ENCODE measurements around the gene CUBN.

Gene CUBN

DNA sequence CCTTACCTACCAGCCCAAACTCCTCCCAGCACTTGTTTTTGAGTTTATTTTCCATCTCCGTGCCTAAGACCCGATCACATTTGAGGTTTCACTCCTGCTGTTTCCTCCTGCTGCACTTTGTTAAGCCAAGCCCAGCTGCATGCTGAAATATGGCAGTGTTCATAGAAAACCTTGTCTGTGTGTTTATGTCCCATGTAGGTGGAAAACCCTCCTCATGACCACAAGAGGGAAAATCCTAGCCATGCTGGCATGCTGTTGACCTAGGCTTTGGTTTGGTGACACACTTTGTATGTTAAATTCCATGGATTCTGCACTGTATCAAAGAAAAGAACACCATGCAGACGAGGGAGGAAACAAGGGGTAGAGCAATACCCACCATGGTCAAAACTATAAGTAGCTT lies 154.4 kb downstream of the CUBN start:
- DNase-seq = no peak

DNA sequence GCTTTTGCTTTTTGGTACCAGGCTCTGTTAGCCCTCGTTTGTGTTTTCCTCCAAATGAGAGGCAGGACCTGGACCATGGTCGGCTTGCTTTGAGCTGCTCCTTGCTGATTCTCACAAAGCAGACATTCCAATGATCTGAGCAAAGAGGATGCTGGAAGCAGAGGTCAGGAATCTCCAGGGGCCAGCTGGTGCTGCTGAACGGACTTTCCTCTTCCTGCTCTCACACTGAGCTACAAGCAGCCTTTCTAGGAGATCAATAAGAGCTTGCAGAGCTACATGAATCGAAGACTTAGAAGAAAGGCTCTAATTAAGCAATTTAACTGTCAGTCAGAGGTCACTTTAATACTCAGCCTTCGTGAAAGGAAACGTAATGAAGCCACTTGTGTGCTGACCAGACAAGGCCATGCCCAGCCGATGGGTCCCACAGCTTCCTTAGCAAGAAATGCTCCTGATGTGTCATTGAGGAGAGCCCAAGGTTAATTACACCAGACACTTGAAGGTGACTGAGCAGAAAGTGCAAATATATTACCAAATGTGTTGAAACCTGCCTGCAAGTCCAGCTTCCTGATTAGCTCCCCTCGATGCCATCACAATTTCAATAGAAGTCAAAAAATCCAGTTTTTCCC lies 161.1 kb downstream of the CUBN start:
- no peak for DNase-seq

DNA sequence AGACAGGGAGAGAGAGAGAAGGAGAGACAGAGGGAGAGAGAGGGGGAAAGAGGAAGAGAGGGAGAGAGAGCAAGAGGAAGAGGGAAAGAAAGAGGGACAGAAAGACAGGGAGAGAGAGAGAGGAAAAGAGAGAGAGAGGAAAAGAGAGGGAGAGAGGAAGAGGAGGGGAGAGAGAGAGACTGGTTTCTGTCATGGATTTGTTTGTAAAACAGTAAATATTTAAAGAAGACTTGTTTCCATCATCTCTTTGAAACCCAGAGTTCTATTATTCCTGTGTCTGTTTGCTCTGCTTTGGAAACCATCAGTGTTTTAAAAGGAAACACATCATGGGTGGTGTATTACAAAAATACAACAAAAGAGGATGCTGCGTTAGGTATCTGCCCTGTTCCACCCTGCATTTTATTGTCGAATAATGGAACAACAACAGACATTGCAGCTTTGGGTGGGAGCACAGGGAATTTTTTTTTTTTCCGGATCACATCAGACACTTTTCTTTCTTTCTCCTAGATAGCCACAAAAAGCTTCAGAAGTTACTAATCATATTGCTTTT lies 161.7 kb downstream of the CUBN start:
- no peak for DNase-seq

DNA sequence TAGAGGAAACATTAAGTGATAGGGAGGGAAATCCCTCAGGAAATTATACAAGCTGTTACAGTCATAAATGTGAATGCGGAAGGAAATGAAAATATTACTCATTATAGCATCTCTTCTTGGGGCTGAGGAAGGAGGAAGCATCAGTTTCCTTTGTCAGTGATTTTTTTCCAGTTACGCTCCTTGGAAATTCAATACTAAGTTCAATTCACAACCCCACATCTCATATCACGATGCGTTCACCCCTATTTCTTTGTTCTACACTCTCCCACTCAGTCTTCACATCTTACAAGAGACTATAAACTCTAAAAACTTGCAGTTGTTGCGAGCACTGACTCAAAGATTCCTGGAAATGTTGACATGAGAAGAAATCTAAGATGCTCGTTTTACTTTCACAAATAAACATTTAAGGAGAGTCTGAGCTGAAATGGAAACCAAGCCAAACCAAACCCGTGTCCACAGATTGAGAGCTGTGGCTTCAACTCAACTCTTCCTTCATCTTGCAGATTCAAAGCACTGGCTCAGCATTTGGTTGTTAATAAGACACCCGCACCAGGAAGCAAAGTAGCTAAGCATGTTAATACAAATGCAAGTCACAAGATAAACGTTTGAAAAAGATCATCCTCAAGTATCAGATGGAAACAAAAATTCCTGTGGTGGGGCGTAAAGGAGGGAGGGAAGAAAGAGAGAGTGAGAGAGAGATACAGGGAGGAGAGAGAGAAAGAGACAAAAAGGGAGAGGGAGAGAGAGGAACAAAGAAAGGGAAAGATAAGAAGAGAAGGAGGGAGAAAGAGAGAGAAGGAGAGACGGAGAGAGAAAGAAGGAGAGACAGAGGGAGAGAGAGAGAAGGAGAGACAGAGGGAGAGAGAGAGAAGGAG lies 162.4 kb downstream of the CUBN start:
- no peak for DNase-seq

DNA sequence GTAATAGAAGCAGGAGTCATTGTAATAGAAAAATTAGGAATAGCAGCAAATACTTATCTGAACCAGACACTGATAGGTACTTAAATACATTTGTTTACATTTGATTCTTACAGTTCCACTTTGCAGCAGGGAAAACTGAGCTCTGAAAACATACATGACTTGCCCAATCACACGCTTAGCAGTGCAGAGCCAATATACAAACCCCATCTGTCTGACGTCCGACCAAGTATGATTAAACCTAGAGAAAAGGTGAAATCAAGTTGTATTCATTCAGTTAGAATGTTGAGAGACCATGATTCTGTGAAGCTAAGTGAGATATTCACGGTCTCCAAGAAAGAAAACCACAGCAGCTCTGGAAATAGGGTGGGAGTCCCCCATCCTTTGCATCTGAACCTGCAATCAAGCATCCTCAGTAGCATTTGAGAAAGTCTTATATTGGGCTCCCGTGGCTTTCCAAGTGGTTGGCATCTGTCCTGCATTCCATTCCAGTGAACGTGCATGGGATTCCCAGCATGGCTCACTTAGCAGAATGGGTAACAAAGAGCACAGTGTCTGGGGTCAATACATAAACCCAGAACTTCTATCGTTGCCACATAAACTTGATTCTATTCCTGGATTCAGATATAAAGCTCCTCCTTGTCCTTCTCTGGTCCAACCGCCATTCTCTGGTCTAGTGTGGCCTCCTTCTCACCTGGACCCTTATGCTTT lies 163.7 kb downstream of the CUBN start:
- no peak for DNase-seq

DNA sequence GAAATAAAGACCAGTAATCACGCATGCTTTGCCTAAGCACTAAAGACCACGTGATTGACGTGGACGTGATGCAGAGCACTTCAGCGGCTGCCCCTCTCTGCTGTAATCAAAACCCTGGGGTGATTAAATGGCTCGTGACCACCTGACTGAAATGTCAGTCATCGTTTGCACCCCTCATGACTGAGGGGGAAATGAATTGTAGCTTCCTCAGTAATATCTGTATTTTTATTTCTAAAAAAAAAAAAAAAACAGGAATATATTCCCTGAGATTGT lies 164.3 kb downstream of the CUBN start:
- no peak for DNase-seq

DNA sequence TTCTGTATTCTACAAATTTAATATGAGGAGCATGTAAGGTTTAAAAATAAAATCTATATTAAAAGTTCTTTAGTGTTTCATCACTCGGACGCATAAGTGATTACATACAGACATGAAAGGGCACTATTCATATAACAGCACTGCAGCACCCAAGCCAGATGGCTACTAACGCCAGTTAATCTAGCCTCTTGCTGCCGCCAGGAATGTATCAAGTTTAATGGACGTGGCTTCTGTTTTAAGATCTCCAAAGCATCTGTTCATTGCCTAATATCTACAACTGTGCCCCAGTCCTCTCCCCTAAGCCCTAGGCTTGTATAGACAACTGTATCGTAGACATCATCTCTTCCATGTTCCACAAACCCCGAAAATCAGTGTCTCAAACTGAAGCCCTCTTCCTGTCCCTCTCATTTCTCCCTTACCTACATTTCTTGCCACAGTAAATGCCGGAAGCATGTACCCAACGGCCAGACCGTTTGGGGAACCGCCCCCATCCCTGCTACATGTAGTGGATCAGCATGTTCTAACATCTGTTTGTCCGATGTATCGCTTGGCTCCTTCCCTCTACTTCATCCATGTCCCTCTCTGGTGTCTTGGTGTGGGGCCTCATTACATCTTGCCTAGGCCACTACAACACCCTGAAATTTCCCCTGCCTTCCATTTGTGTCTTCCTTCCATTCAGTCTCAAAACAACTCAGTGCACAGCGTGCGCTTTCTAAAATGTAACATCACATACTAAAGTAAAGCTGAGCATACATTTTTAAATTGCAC lies 164.9 kb downstream of the CUBN start:
- no peak for DNase-seq

DNA sequence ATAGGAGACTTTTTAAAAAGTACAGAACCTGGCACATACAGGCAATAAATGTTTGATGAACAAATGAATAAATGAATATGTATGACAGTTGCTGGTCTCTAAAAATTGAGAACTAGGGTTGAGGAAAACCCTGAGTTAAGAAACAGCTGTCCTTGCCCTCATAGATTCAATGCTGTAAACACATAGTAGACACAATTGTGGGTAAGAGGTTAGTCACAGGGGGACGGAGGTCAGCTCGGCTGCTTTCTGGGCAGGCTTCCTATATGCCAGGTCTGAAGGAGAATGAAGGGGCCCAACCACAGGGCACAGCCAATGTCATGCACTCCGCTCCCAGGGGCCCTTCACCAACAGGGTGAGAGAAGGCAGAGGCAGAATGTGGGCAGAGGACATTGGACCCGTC lies 169.1 kb downstream of the CUBN start:
- DNase-seq = no peak

DNA sequence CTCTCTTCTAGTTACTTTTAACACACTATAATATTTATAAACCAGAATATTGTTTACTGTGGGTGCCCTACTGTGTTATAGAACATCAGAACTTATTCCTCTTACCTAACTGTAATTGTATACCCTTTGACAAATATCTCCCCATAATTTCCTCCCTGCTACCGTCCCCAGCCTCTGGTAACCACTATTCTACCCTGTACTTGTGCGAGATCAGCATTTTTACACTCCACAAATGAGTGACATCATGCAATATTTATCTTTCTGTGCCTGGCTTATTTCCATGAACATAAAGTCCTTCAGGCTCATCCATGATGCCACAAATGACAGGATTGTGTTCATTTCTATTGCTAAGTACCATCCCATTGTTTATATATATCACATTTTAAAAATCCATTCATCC lies 172.6 kb downstream of the CUBN start:
- no peak for DNase-seq

DNA sequence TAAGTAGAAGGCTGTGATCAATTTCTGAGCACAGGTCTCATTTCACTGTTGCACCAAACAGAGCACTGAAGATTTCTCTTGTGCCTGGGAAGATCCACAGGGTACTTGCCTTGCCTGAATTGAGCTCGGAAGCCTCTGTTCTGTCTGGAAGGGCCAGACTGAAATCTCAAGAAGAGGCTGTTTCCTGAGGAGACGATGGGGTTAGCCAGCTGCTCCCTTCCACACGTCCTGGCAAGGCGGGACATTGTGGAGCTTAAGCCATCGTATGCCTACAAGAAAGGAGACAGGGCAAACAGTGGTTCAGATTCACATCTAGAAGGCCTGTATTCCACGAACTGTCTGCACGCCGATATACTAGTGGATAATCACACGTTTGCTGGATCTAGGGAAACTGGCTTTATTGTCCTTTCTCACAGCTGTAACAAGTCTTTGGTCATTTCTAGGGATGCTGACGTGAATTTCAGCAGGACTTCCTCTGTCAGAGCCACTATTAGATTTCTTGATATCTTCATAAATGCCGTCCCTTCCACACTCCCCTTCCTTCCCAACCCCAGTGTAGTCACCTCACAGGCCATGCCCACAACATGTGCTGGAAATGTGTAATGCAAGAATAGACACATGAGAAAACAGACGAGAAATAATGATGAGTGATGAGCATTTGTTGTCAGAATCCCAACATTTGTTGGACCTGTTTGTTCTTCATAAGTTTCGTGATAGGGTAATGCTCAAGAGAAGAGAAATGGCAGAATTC lies 175.2 kb downstream of the CUBN start:
- no peak for DNase-seq

DNA sequence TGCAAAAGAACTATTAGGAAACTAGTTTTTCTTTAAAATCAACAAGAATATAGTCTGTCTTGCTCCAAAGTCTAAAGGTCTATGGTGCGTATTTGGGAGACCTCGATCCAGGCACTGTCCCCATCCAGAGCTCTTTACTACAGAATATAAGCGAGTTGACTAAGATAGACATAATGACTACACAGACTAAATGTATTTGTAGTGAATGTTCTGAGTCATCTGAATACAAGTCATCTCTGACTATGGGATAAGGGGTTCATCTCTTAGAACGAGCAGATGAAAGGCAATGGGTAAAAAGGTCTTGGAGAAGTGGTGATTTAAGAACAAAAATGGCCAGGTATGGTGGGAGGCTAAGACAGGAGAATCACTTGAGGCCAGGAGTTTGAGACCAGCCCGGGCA lies 176.3 kb downstream of the CUBN start:
- no peak for DNase-seq

DNA sequence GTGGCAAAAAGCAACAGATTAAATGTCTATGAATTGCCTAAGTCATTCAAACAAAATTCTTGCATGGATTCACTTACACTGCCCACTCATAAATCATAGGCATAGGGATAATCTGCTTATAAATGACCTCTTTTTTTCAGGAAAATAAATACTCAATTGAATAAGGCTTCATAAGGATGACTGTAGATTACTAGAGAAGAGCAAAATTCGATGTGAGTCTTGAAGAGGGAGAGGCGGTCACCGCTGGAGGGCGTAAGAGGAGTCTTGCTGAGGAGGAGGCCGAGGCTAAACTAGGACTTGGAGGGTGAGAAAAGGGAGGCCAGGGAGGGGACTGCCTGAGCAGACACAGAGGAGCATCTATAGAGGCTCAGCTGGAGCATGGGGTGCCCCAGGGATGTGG lies 177.0 kb downstream of the CUBN start:
- DNase-seq = no peak

DNA sequence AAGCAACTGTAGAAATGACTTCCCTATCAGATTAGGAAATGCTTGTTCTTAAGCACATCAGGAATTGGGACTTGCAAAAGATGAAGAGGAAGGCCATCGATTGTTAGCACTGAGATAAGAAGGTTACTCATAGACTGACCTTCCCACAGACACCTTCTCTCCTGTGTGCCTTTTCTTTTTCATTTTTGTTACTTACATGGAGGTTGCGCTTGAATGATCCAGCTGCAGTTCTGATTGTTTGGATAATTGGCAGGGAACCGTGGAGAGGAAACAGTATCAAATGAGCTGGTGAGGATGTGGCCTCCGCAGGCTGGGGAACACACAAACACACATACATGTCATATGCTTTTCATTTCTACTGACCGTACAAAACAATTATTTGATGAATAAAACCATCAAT lies 177.5 kb downstream of the CUBN start:
- DNase-seq = no peak

DNA sequence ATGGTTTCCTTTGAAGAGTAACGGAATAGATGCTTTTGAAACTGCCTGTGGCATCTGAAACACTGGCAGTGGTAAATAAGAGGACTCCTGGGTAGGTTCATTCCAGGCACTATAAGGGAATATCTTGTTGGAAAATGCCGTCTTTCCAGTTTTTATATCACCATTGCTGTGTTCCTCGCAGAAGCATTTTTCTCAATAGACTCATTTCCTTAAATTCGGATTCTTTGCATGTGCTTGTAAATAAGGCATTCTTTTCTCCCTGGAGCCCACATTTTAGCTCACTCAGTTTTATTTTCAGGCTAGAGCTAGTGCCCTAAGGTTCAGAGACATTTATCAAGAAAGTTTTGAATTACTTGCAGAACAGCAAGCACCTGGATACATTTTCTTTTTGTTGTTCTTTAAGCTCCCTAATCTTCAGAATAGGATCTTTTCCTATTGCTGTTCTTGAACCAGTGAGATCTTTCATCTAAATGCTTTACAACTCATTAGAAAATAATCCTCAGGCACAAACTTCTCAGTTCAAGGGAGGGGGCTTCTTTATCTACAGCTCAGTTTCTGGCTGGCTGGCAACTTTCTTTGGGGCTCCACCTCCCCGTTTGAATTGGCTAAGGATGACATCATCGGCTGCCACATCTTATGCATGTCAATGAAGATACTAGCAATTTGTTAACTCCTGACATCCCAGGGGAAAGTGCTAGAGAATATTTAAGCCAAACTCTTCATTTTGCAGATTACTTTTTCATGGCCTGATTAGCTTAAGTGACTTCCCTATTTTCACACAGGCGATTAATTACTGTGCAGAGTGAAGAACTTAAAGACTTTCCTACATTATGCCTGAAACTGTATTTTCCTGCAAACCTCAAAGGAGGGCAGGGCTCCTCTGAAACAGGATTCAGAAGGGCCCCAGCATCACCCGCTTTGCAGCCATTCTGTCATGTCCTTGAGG lies 178.7 kb downstream of the CUBN start:
- DNase-seq = no peak

DNA sequence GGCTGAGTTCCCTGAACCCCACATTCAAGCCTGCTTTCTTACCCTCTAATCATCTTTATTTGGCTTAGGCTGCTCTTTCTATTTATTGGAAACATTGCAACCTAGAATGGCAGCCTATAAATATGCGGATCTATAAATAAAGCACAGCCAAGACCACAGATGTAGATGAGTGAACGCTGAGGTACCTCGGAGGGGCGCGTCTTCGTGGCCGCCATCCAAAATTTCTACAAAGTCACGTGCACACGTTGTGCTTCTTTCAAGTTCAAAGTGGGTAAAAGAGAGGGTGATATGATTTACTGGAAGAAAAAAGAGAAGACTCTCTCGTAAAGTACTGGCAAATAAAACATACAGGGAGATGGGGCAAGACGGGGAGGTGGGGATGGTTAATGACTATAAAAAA lies 179.8 kb downstream of the CUBN start:
- no peak for DNase-seq

DNA sequence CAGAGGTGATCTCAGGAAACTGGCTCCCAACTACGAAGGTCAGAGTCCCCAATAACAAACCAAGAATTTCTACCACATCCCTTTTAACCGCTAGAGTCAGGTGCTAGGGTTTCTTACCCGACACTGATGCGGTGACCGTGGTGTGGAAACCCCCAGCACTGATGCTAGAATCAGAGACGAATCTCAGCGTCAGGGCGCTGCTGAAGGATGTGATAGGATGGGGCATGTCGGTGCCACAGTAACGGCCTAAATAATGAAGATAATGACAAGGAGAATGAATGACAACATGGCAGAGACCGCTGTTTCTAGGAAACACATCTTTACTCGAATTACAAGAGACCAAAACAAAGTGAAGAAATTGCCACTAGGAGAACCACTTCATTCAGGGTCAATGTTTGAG lies 181.2 kb downstream of the CUBN start:
- no peak for DNase-seq

DNA sequence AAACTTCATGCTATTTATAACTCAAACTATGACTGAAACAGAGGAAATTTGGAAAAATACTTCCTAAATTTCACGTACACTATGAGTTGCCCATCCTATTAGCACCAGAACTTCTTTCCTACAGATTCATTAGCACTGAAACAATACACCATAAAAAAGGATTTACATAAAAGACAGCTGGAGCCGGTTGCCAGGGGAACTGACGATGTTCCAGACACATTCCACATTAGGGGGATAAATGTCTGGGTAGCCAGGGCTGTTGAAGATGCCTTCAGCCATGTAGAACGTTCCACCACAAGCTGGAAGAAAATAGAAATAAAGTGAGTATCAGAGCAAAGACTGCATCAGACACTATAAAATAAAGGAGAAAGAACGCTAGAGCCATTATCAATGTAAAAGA lies 182.5 kb downstream of the CUBN start:
- DNase-seq = no peak

DNA sequence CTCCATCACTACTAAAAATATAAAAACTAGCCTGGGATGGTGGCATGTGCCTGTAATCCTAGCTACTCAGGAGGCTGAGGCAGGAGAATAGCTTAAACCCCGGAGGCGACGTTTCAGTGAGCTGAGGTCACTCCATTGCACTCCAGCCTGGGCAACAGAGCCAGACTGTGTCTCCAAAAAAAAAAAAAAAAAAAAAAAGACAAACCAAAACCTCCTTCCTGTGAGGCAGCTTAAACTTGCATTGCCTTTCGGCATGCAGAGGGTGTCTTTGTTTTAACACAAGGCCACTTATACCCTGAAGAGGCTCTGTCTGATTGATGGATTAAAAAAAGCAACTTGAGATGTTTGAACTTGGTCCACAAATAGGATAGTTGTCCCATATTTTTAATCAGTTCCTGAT lies 184.0 kb downstream of the CUBN start:
- no peak for DNase-seq

DNA sequence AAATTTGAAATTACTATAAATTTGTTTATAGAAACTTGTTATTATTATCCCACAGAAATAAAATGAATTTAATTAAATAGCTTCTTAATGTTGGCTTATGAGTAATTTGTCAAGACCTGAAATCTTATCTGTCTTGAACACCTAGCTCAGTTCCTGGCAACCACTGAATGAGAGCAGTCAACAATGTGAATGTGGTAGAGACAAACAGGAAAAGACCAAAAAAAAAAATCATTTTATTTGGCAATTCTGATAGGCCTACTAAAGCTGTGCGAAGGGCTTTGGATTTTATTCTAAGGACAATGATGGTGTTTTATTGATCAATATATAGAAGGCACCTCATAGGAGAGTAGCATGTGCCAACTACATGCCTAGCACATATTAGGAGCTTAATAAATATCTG lies 184.6 kb downstream of the CUBN start:
- no peak for DNase-seq

DNA sequence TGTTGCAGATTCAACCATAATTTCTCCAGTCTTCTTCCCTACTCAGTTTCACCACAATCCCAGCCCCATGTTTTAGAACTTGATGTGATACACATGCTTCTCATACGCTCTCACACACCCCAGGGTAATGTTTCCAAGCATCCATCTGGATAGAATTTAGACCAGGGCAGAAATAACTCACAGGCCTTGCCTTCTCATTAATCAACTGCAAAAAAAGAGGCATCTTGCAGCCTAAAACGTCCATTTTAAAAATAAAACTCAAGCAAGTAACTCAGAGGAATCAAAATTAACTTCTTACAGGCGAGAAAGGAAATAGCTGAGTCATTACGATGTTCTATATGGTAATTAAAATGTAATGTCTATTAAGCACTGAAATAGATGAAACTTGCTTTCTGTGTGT lies 185.2 kb downstream of the CUBN start:
- no peak for DNase-seq
